HepG2 (cell line): ENCODE results near the gene XIAP. TPM values are rescaled to one million over a fixed set of nuclear protein-coding genes. Genes with fewer than 3 reads are reported as not detected.

Source experiments
- ATAC-seq: fragments of 200-7000 bp; cut with Tn5 transposase; 3 replicates; pipeline ENCODE4 v1.9.1; 2020; ENCODE audit warnings: mild to moderate bottlenecking, moderate library complexity
- BruUV-seq: library from RNA; stranded (reverse); fragments of 400-500 nt; replicated peaks from 2 replicates; lab custom pipeline; 2021; lab: Mats Ljungman, UMichigan
- CTCF ChIA-PET: fragments of 300-600 bp; formaldehyde crosslinking; extraction: SDS; loops from one replicate; lab custom pipeline; 2021; ENCODE audit warnings: low total read pairs, inconsistent platforms, low intra/inter-chr PET ratio; lab: Yijun Ruan, JAX
- POLR2A ChIA-PET: fragments of 350-600 bp; sonication (Branson Sonifier 250); formaldehyde crosslinking; loops from one replicate; lab custom pipeline; 2020; ENCODE audit warnings: antibody characterized with exemption, inconsistent platforms; lab: Yijun Ruan, JAX
- DNase-seq: peaks from one replicate; pipeline ENCODE4 v3.0.0-alpha.2; 2015; ENCODE audit warnings: low spot score
- FAIRE-seq: peaks from 3 replicates; lab custom pipeline; 2011; peaks lifted over from hg19 to GRCh38; lab: Jason Lieb, UNC
- H2AFZ ChIP-seq: one replicate; pipeline ENCODE4 v1.6.1; 2011; ENCODE audit warnings: low read length, inconsistent platforms
- H3K27ac ChIP-seq: fragments of 300-600 bp; 3 replicates; pipeline ENCODE4 v1.8.0; 2011; ENCODE audit warnings: mixed run types, mild to moderate bottlenecking, mixed read lengths, low read length, inconsistent platforms; ENCODE audit not compliant: insufficient read depth; ENCODE audit errors: extremely low read length
- H3K27me3 ChIP-seq, 2 experiments: fragments of 200-600 bp in 1 of 2; 2 replicates in 1 of 2; 3 replicates in 1 of 2; pipeline versions ENCODE4 v1.6.0 to v1.8.0; 2011; ENCODE audit warnings: low read length in 2 of 2, mild to moderate bottlenecking in 2 of 2, moderate library complexity in 2 of 2, inconsistent platforms in 1 of 2; ENCODE audit not compliant: insufficient read depth in 2 of 2, control insufficient read depth in 1 of 2
- H3K36me3 ChIP-seq, 2 experiments: fragments of 200-600 bp in 1 of 2; replicated peaks in 1 of 2; 2 replicates in 1 of 2; 3 replicates in 1 of 2; pipeline versions ENCODE4 v1.5.1 to v1.8.0; 2011; ENCODE audit warnings: low read length in 2 of 2, inconsistent platforms in 1 of 2; ENCODE audit not compliant: insufficient read depth in 2 of 2, control insufficient read depth in 1 of 2
- H3K4me1 ChIP-seq: 2 replicates; pipeline ENCODE4 v1.5.1; 2012; ENCODE audit warnings: low read length, inconsistent platforms; ENCODE audit not compliant: insufficient read depth
- H3K4me2 ChIP-seq: 2 replicates; pipeline ENCODE4 v1.6.0; 2011; ENCODE audit warnings: low read depth, low read length, inconsistent platforms
- H3K4me3 ChIP-seq, 3 experiments: fragments of 200-600 bp in 1 of 3; sonication (generic), shearing (Covaris generic) in 1 of 3; replicated peaks in 1 of 3; 2 replicates each; pipeline ENCODE4 v1.5.1; 2011 to 2016; ENCODE audit warnings: low read length in 3 of 3, inconsistent platforms in 2 of 3, low read depth in 2 of 3, mild to moderate bottlenecking in 2 of 3, control low read depth in 1 of 3, mixed read lengths in 1 of 3; ENCODE audit not compliant: insufficient read depth in 1 of 3
- H3K79me2 ChIP-seq: one replicate; pipeline ENCODE4 v1.6.1; 2011; ENCODE audit warnings: low read length, inconsistent platforms; ENCODE audit not compliant: insufficient read depth
- H3K9ac ChIP-seq: 2 replicates; pipeline ENCODE4 v1.6.0; 2011; ENCODE audit warnings: mild to moderate bottlenecking, low read depth, low read length, inconsistent platforms; ENCODE audit not compliant: insufficient read depth
- H3K9me3 ChIP-seq: 2 replicates; pipeline ENCODE4 v1.5.1; 2012; ENCODE audit warnings: mild to moderate bottlenecking, low read length
- H4K20me1 ChIP-seq: 2 replicates; pipeline ENCODE4 v1.6.0; 2011; ENCODE audit warnings: inconsistent platforms, mild to moderate bottlenecking, low read length, moderate library complexity; ENCODE audit not compliant: insufficient read depth
- CHD4 ChIP-seq: fragments of 200-600 bp; sonication (generic); IDR thresholded peaks from 2 replicates; pipeline ENCODE4 v1.7.0; 2017; ENCODE audit warnings: mild to moderate bottlenecking, low read length, borderline replicate concordance
- GABPB1 ChIP-seq: IDR thresholded peaks from 2 replicates; pipeline ENCODE4 v1.6.1; 2016; ENCODE audit warnings: mild to moderate bottlenecking, missing genetic modification reagents, moderate library complexity, missing compliant biosample characterization
- IKZF4 ChIP-seq: sonication (generic); formaldehyde crosslinking; IDR thresholded peaks from 2 replicates; pipeline ENCODE4 v1.5.1; 2020; ENCODE audit warnings: borderline replicate concordance, mild to moderate bottlenecking, low read depth, missing genetic modification reagents; ENCODE audit errors: not compliant biosample characterization
- IRX3 ChIP-seq: sonication (generic); formaldehyde crosslinking; IDR thresholded peaks from 2 replicates; pipeline ENCODE4 v1.8.1; 2023; ENCODE audit warnings: mild to moderate bottlenecking, low read depth, missing genetic modification reagents, borderline replicate concordance
- KDM2A ChIP-seq: sonication (generic); formaldehyde crosslinking; IDR thresholded peaks from 2 replicates; pipeline ENCODE4 v1.4.0; 2020; ENCODE audit warnings: low read depth, missing genetic modification reagents, borderline replicate concordance
- KLF16 ChIP-seq, 2 experiments: sonication (generic) in 1 of 2; formaldehyde crosslinking in 1 of 2; IDR thresholded peaks; 2 replicates each; pipeline versions ENCODE4 v1.6.1 to v1.8.0; 2016 to 2023; ENCODE audit warnings: missing genetic modification reagents in 2 of 2, missing compliant biosample characterization in 1 of 2
- MBD4 ChIP-seq: IDR thresholded peaks from 2 replicates; pipeline ENCODE4 v1.6.1; 2012; ENCODE audit warnings: low read length, inconsistent platforms, borderline replicate concordance
- ZBTB20 ChIP-seq: sonication (generic); formaldehyde crosslinking; IDR thresholded peaks from 2 replicates; pipeline ENCODE4 v1.8.1; 2023; ENCODE audit warnings: missing genetic modification reagents, low read depth, mild to moderate bottlenecking, borderline replicate concordance
- ZIK1 ChIP-seq: sonication (generic); formaldehyde crosslinking; IDR thresholded peaks from 2 replicates; pipeline ENCODE4 v1.5.0; 2020; ENCODE audit warnings: mild to moderate bottlenecking, low read depth, missing genetic modification reagents, borderline replicate concordance
- ZNF317 ChIP-seq: sonication (generic); formaldehyde crosslinking; IDR thresholded peaks from 2 replicates; pipeline ENCODE4 v1.5.0; 2020; ENCODE audit warnings: mild to moderate bottlenecking, missing genetic modification reagents
- ZNF382 ChIP-seq: sonication (generic); formaldehyde crosslinking; IDR thresholded peaks from 2 replicates; pipeline ENCODE4 v1.5.0; 2020; ENCODE audit warnings: missing genetic modification reagents, mild to moderate bottlenecking, borderline replicate concordance
- ZNF839 ChIP-seq: sonication (generic); formaldehyde crosslinking; IDR thresholded peaks from 2 replicates; pipeline ENCODE4 v1.4.0; 2020; ENCODE audit warnings: missing genetic modification reagents, mild to moderate bottlenecking, borderline replicate concordance
- ZZZ3 ChIP-seq: sonication (generic); formaldehyde crosslinking; IDR thresholded peaks from 2 replicates; pipeline ENCODE4 v1.4.0; 2020; ENCODE audit warnings: missing genetic modification reagents, mild to moderate bottlenecking, borderline replicate concordance
- WGBS: methylation state at CpG from one replicate; pipeline ENCODE4 v1.1.6; 2017; ENCODE audit warnings: low lambda C conversion rate; 5-methylcytosine and 5-hydroxymethylcytosine counted together
- in situ Hi-C: cut with HindIII; loops from 2 replicates; pipeline ENCODE4 v1.10.0; 2017; ENCODE audit warnings: low pct_unique_long_range_greater_than_20kb; ENCODE audit not compliant: extremely low pct_ligation_motif_present
- intact Hi-C: fragments of 100-400 bp; cut with micrococcal nuclease; formaldehyde crosslinking; loops from one replicate; pipeline ENCODE4 v1.10.0; 2022; ENCODE audit not compliant: unreplicated experiment
- polyA plus RNA-seq, 8 experiments: library from polyadenylated mRNA; depleted of rRNA in 3 of 8; stranded (reverse) in 7 of 8; unstranded in 1 of 8; fragments of >200 nt; fragmentation: Illumina TruSeq in 4 of 8; extraction: Trizol in 4 of 8; gene quantifications; 2 replicates each; pipeline versions ENCODE4 v1.2.1 to v1.2.3, GENCODE V29; 2011 to 2016; ENCODE audit warnings: low read depth in 4 of 8, missing spikeins in 1 of 8, mixed read lengths in 1 of 8; ENCODE audit not compliant: insufficient read depth in 1 of 8
- total RNA-seq, 5 experiments: library from RNA; depleted of rRNA; stranded (reverse); fragments of >200 nt; fragmentation: Illumina TruSeq; extraction: Trizol; gene quantifications; 2 replicates each; pipeline ENCODE4 v1.2.3, GENCODE V29; 2016; ENCODE audit warnings: low read depth in 1 of 5
- TF ChIP-seq, protein P1 (sequence below): sonication (generic); formaldehyde crosslinking; IDR thresholded peaks from 2 replicates; pipeline ENCODE4 v1.4.0; 2020; ENCODE audit warnings: missing genetic modification reagents, borderline replicate concordance
- TF ChIP-seq, protein P2 (sequence below): IDR thresholded peaks from 2 replicates; pipeline ENCODE4 v1.4.0; 2020; ENCODE audit warnings: mild to moderate bottlenecking, missing genetic modification reagents
- TF ChIP-seq, protein P3 (sequence below): fragments of 450-650 bp; IDR thresholded peaks from 2 replicates; pipeline ENCODE4 v1.6.1; 2017

XIAP gene
- total and polyA plus RNA-seq, 2 of the 13 experiments (the other 11 are each of a cell fraction or from before 2014, with no cell fraction given): 12.9 to 29.5 TPM

DNA sequence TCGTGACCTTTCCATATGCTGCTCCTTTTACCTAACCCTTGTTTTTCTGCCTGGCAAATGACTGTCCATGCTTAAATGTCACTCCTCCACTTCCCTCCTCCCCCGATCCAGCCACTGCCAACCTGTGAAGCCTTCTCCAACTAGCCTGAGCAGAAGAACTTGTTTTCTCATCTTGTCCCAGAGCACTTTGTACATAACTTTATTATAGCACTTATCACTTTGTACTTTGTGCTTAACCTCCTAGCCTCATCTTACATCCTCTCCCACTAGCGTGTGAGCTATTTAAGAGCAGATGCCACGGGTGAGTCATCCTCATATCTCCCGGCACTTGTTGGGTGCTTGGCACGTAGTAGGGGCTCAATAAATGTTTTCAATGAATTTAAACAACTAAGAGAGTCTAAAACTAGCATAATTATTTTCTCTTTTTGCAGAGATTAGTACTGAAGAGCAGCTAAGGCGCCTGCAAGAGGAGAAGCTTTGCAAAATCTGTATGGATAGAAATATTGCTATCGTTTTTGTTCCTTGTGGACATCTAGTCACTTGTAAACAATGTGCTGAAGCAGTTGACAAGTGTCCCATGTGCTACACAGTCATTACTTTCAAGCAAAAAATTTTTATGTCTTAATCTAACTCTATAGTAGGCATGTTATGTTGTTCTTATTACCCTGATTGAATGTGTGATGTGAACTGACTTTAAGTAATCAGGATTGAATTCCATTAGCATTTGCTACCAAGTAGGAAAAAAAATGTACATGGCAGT is 46.9 kb downstream of the XIAP start:
- intact Hi-C loops: no loop called here
- DNase-seq: no peak
- no peak for ATAC-seq
- no peak overlapping the region for H3K4me3 ChIP-seq
- H3K27ac ChIP-seq: no peak overlapping the region
- H3K4me1 ChIP-seq: no peaks in the 10 kb centered on the region
- H4K20me1 ChIP-seq: no peaks in the 10 kb centered on the region
- no peak overlapping the region for H3K4me2 ChIP-seq
- H3K36me3 ChIP-seq: peaks cover 1 to 12% of the 10 kb centered on the region in 2 experiments; a peak in 3 of 5 replicates
- in situ Hi-C loops: no loop called here
- no TSS peak for BruUV-seq
- no peaks in the 10 kb centered on the region for H3K79me2 ChIP-seq
- ChIA-PET POLR2A (no interaction called here), CTCF (no interaction called here)
- FAIRE-seq: peak; percentile 64
- no peak overlapping the region for H2AFZ ChIP-seq
- no peaks in the 10 kb centered on the region for H3K9me3 ChIP-seq
- WGBS: 97% methylated on average over 8 of the region's 8 CpGs
- TF ChIP-seq ZNF317 (no peak), CHD4 (no peak), ZNF839 (CRISPR knock-in tag) (no peak), ZIK1 (CRISPR knock-in tag) (no peak), IRX3 (no peak), GABPB1 (no peak), MBD4 (no peak), IKZF4 (CRISPR knock-in tag) (no peak), KLF16 (CRISPR knock-in tag; IDR thresholded peaks at IDR 0.05) (no peak), ZNF382 (no peak), ZBTB20 (CRISPR knock-in tag) (no peak), KDM2A (CRISPR knock-in tag) (no peak), ZZZ3 (CRISPR knock-in tag) (no peak)
- TF ChIP-seq, protein P1, sequence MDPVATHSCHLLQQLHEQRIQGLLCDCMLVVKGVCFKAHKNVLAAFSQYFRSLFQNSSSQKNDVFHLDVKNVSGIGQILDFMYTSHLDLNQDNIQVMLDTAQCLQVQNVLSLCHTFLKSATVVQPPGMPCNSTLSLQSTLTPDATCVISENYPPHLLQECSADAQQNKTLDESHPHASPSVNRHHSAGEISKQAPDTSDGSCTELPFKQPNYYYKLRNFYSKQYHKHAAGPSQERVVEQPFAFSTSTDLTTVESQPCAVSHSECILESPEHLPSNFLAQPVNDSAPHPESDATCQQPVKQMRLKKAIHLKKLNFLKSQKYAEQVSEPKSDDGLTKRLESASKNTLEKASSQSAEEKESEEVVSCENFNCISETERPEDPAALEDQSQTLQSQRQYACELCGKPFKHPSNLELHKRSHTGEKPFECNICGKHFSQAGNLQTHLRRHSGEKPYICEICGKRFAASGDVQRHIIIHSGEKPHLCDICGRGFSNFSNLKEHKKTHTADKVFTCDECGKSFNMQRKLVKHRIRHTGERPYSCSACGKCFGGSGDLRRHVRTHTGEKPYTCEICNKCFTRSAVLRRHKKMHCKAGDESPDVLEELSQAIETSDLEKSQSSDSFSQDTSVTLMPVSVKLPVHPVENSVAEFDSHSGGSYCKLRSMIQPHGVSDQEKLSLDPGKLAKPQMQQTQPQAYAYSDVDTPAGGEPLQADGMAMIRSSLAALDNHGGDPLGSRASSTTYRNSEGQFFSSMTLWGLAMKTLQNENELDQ: no peak
- TF ChIP-seq, protein P2, sequence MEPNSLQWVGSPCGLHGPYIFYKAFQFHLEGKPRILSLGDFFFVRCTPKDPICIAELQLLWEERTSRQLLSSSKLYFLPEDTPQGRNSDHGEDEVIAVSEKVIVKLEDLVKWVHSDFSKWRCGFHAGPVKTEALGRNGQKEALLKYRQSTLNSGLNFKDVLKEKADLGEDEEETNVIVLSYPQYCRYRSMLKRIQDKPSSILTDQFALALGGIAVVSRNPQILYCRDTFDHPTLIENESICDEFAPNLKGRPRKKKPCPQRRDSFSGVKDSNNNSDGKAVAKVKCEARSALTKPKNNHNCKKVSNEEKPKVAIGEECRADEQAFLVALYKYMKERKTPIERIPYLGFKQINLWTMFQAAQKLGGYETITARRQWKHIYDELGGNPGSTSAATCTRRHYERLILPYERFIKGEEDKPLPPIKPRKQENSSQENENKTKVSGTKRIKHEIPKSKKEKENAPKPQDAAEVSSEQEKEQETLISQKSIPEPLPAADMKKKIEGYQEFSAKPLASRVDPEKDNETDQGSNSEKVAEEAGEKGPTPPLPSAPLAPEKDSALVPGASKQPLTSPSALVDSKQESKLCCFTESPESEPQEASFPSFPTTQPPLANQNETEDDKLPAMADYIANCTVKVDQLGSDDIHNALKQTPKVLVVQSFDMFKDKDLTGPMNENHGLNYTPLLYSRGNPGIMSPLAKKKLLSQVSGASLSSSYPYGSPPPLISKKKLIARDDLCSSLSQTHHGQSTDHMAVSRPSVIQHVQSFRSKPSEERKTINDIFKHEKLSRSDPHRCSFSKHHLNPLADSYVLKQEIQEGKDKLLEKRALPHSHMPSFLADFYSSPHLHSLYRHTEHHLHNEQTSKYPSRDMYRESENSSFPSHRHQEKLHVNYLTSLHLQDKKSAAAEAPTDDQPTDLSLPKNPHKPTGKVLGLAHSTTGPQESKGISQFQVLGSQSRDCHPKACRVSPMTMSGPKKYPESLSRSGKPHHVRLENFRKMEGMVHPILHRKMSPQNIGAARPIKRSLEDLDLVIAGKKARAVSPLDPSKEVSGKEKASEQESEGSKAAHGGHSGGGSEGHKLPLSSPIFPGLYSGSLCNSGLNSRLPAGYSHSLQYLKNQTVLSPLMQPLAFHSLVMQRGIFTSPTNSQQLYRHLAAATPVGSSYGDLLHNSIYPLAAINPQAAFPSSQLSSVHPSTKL (CRISPR knock-in tag): no peak
- TF ChIP-seq, protein P3, sequence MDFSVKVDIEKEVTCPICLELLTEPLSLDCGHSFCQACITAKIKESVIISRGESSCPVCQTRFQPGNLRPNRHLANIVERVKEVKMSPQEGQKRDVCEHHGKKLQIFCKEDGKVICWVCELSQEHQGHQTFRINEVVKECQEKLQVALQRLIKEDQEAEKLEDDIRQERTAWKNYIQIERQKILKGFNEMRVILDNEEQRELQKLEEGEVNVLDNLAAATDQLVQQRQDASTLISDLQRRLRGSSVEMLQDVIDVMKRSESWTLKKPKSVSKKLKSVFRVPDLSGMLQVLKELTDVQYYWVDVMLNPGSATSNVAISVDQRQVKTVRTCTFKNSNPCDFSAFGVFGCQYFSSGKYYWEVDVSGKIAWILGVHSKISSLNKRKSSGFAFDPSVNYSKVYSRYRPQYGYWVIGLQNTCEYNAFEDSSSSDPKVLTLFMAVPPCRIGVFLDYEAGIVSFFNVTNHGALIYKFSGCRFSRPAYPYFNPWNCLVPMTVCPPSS: no peak
- H3K27me3 ChIP-seq: no peaks in the 10 kb centered on the region
- no peak overlapping the region for H3K9ac ChIP-seq
